Measurements from ENCODE around the gene RXRG.
A peak's percentile ranks its signal among the peaks of the same experiment; 100 is the strongest.

RXRG gene

GRCh38 chr1:165376041-165376810 is 68.7 kb downstream of the RXRG start:
- peaks cover 19% of the 10 kb centered on the region for H3K4me1 Mint-ChIP-seq (ENCODE audit: low read depth)
- H3K27me3 Mint-ChIP-seq, result peaks cover 48% of the 10 kb centered on the region
- no peaks in the 10 kb centered on the region for H3K9me3 Mint-ChIP-seq (ENCODE audit: low read depth)
- H3K36me3 Mint-ChIP-seq, result no peaks in the 10 kb centered on the region
- peak overlapping the region; percentile 81 for H3K4me3 Mint-ChIP-seq
- H3K27ac Mint-ChIP-seq, result no peak overlapping the region

GRCh38 chr1:165375623-165376022 is 69.3 kb downstream of the RXRG start:
- H3K4me1 Mint-ChIP-seq (ENCODE audit: low read depth), result peaks cover 19% of the 10 kb centered on the region
- no peaks in the 10 kb centered on the region for H3K9me3 Mint-ChIP-seq (ENCODE audit: low read depth)
- no peak overlapping the region for H3K27ac Mint-ChIP-seq
- peak overlapping the region; percentile 40 for H3K4me3 Mint-ChIP-seq
- H3K27me3 Mint-ChIP-seq, result peaks cover 51% of the 10 kb centered on the region
- H3K36me3 Mint-ChIP-seq, result no peaks in the 10 kb centered on the region

DNA sequence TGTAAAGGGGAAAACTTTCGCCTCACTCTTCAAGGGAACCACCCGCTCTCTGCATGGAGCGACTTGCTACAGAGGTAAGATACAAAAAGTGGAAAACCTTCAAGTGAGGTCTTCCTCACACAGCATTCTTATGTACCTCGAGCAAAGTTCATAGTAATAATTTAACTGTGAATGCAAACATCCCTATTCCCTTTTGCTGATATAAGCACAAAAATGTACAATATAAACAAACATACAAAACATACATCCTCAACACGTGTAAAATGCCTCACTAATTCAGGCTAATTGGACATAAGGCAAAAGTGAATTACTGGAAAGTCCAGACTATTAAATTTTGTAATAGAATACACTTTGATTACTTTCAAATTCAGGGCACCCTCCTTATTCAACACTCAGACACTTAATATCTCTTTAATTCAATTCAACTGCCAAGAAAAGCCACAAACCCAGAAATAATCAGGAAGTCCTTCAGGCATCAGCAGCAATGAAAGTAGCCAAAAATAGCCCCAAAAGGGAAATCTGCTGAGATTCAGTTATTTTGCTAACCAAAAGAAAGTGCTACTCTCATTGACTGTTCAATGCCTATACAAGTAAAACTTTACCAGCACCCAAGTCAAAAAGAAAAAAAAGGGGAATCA is 73.2 kb downstream of the RXRG start:
- Mint-ChIP-seq H3K36me3 (no peaks in the 10 kb centered on the region), H3K27me3 (peaks cover 52% of the 10 kb centered on the region), H3K4me1 (ENCODE audit: low read depth) (peaks cover 13% of the 10 kb centered on the region), H3K9me3 (ENCODE audit: low read depth) (no peaks in the 10 kb centered on the region), H3K27ac (no peak overlapping the region), H3K4me3 (no peak overlapping the region)

DNA sequence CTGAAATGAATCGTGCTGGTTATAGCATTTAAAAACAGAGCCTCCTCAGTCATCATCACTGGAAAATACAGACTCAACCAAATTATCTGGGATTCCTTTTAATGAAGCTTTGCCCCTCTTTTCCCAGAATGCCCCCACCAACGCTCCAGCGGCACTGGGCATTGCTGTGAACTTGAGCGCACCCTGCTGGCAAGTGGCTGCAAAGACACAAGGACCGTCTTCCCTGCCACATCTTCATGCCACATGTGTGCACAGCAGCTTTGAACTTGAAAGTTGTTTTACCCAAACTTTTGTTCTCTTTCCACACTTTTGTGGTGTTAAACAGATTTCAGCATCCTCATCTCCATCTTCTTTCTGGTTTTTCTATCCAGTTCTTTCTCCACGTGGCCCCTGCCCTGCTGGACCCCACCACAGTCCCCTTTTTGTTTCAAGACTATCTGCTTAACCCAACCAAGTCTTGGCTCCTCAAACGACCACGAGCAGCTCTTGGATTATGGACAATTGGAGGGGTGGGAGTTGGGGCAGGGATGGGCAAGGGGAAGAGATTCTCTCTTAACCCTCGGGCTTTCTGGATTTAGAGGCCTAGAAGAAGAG is 75.6 kb downstream of the RXRG start:
- Mint-ChIP-seq H3K27ac (no peak overlapping the region), H3K36me3 (no peaks in the 10 kb centered on the region), H3K4me1 (ENCODE audit: low read depth) (no peaks in the 10 kb centered on the region), H3K9me3 (ENCODE audit: low read depth) (no peaks in the 10 kb centered on the region), H3K27me3 (peaks cover 46% of the 10 kb centered on the region), H3K4me3 (no peak overlapping the region)

GRCh38 chr1:165367375-165367993 is 77.4 kb downstream of the RXRG start:
- H3K27ac Mint-ChIP-seq, result no peak overlapping the region
- no peaks in the 10 kb centered on the region for H3K9me3 Mint-ChIP-seq (ENCODE audit: low read depth)
- no peaks in the 10 kb centered on the region for H3K4me1 Mint-ChIP-seq (ENCODE audit: low read depth)
- H3K27me3 Mint-ChIP-seq, result peaks cover 32% of the 10 kb centered on the region
- no peak overlapping the region for H3K4me3 Mint-ChIP-seq
- no peaks in the 10 kb centered on the region for H3K36me3 Mint-ChIP-seq

GRCh38 chr1:165365341-165365740 is 79.6 kb downstream of the RXRG start:
- Mint-ChIP-seq H3K4me1 (ENCODE audit: low read depth) (no peaks in the 10 kb centered on the region), H3K27me3 (peaks cover 27% of the 10 kb centered on the region), H3K27ac (no peak overlapping the region)

GRCh38 chr1:165364568-165365133 is 80.3 kb downstream of the RXRG start:
- Mint-ChIP-seq H3K4me3 (no peak overlapping the region), H3K9me3 (ENCODE audit: low read depth) (no peaks in the 10 kb centered on the region), H3K4me1 (ENCODE audit: low read depth) (no peaks in the 10 kb centered on the region), H3K27me3 (peaks cover 29% of the 10 kb centered on the region), H3K27ac (no peak overlapping the region), H3K36me3 (no peaks in the 10 kb centered on the region)

More at GRCh38 chr1:165365341-165365740, 79.6 kb downstream of the RXRG start:
- Mint-ChIP-seq H3K9me3 (ENCODE audit: low read depth) (no peaks in the 10 kb centered on the region), H3K4me3 (no peak overlapping the region), H3K36me3 (no peaks in the 10 kb centered on the region)

DNA sequence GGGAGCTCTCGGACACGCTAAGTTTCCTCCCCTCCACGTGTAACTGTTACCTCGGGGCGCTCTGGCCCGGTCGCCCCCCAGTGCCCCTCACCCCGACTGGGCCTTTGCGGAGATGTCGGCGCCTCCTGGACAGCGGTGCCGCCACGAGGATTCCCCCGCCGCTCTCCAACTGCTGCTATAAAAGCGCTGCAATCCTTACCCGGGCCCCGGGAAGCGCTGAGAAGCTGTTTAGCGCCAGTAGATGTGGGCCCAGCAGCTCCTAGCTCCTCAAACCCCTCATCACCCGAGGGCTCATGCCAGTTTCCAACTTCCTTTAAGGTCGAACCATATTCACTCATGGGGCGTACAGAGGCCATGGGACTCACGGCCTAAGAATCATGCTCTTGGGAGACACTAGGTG is 88.0 kb downstream of the RXRG start:
- H3K27ac Mint-ChIP-seq, result no peak overlapping the region
- no peak overlapping the region for H3K4me3 Mint-ChIP-seq
- peaks cover 43% of the 10 kb centered on the region for H3K27me3 Mint-ChIP-seq
- H3K36me3 Mint-ChIP-seq, result no peaks in the 10 kb centered on the region
- no peaks in the 10 kb centered on the region for H3K9me3 Mint-ChIP-seq (ENCODE audit: low read depth)
- H3K4me1 Mint-ChIP-seq (ENCODE audit: low read depth), result peaks cover 17% of the 10 kb centered on the region

GRCh38 chr1:165355977-165356811 is 88.7 kb downstream of the RXRG start, which contains the start of gene LMX1A:
LMX1A (minus strand) TSS chr1:165356715; CDS start chr1:165355559, 1,156 bp downstream.
- peaks cover 17% of the 10 kb centered on the region for H3K4me1 Mint-ChIP-seq (ENCODE audit: low read depth)
- H3K4me3 Mint-ChIP-seq, result no peak within 1 kb of the TSS
- no peaks in the 10 kb centered on the region for H3K36me3 Mint-ChIP-seq
- peaks cover 43% of the 10 kb centered on the region for H3K27me3 Mint-ChIP-seq
- no peak within 1 kb of the TSS for H3K27ac Mint-ChIP-seq
- no peaks in the 10 kb centered on the region for H3K9me3 Mint-ChIP-seq (ENCODE audit: low read depth)

DNA sequence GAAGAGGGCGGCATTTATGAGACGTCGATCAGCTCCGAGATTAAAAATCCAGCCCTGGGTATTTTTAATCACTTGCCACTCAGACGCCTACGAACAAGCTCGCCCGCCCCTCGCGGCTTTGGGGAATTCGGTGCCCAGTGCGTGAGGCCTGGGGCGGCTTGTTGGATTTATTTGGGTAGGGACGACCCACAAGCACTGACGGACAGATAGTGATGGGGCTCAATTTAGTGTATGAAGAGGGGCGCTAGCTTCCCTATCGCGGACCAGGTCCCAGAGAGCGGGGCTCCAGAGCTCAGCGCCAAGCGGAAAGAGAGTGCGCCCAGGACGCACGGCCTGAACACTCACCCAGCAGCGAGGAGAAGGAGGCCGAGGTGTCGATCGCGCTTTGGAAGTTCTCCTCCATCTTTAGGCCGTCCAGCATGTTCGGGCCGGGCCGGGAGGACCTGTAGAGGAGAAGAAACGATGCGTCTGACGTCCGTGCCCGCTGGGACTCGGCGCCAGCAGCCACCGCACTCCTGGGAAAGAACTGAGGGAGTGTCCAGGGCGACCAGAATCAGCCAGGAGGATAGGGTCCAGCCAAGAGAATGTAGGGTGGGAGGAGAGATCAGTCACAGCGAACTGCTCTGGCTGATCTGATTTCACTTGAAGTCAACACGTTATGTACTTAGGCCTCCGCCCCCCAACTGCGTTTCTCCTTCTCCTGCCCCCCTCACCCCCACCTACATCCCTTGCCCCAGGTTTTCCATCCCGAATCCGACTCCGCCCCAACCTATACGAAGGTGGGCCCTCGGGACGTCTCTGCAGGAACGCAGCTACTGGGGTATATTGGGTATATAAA is 89.6 kb downstream of the RXRG start:
- Mint-ChIP-seq H3K36me3 (no peaks in the 10 kb centered on the region), H3K4me3 (no peak overlapping the region), H3K27me3 (peaks cover 39% of the 10 kb centered on the region), H3K27ac (no peak overlapping the region), H3K4me1 (ENCODE audit: low read depth) (peaks cover 17% of the 10 kb centered on the region), H3K9me3 (ENCODE audit: low read depth) (no peaks in the 10 kb centered on the region)

GRCh38 chr1:165354739-165355138 is 90.2 kb downstream of the RXRG start:
- Mint-ChIP-seq H3K9me3 (ENCODE audit: low read depth) (no peaks in the 10 kb centered on the region), H3K27ac (no peak overlapping the region), H3K4me3 (no peak overlapping the region), H3K36me3 (no peaks in the 10 kb centered on the region), H3K27me3 (peaks cover 36% of the 10 kb centered on the region), H3K4me1 (ENCODE audit: low read depth) (peaks cover 17% of the 10 kb centered on the region)

GRCh38 chr1:165353731-165354671 is 90.9 kb downstream of the RXRG start:
- Mint-ChIP-seq H3K4me3 (peak overlapping the region; percentile 17), H3K4me1 (ENCODE audit: low read depth) (peaks cover 17% of the 10 kb centered on the region), H3K27ac (no peak overlapping the region), H3K27me3 (peaks cover 40% of the 10 kb centered on the region), H3K9me3 (ENCODE audit: low read depth) (no peaks in the 10 kb centered on the region), H3K36me3 (no peaks in the 10 kb centered on the region)
